HG02870 (cell line): ENCODE measurements around the gene TRIB2.

Experiments
- ATAC-seq: cut with Tn5 transposase; IDR thresholded peaks from one replicate; pipeline ENCODE4 v1.9.1; 2021; ENCODE audit warnings: mild to moderate bottlenecking, moderate library complexity; ENCODE audit not compliant: unreplicated experiment

The TRIB2 gene

GRCh38 chr2:12697617-12698016 is 19.1 kb upstream of the TRIB2 start:
- ATAC-seq, result no peak

- ATAC-seq, result no peak
Measured at GRCh38 chr2:12700989-12701388, 15.7 kb upstream of the TRIB2 start.

GRCh38 chr2:12701786-12702167 is 15.0 kb upstream of the TRIB2 start:
- ATAC-seq, result no peak

- no peak for ATAC-seq
Measured at GRCh38 chr2:12702168-12703121, 14.3 kb upstream of the TRIB2 start.

GRCh38 chr2:12704378-12704777 is 12.4 kb upstream of the TRIB2 start:
- no peak for ATAC-seq

- no peak for ATAC-seq
Measured at GRCh38 chr2:12705230-12705629, 11.5 kb upstream of the TRIB2 start.

- no peak for ATAC-seq
Measured at GRCh38 chr2:12705742-12706141, 11.0 kb upstream of the TRIB2 start.

- ATAC-seq, result no peak
Measured at GRCh38 chr2:12708508-12709206, 8.1 kb upstream of the TRIB2 start.

- no peak for ATAC-seq
Measured at GRCh38 chr2:12709207-12709522, 7.6 kb upstream of the TRIB2 start.

- ATAC-seq, result no peak
Measured at GRCh38 chr2:12710301-12710700, 6.4 kb upstream of the TRIB2 start.

GRCh38 chr2:12711339-12711738 is 5.4 kb upstream of the TRIB2 start:
- ATAC-seq, result no peak

- no peak for ATAC-seq
Measured at GRCh38 chr2:12712881-12713280, 3.9 kb upstream of the TRIB2 start.

GRCh38 chr2:12714391-12715221 is 2.1 kb upstream of the TRIB2 start:
- no peak for ATAC-seq

- no peak for ATAC-seq
Measured at GRCh38 chr2:12715258-12716031, 1.3 kb upstream of the TRIB2 start.

- ATAC-seq, result no peak
Measured at GRCh38 chr2:12716032-12716281, 779 bp upstream of the TRIB2 start.

- no peak for ATAC-seq
Measured at GRCh38 chr2:12717191-12718014, 667 bp downstream of the TRIB2 start.

- no peak for ATAC-seq
Measured at GRCh38 chr2:12718015-12718671, 1.4 kb downstream of the TRIB2 start.

GRCh38 chr2:12718711-12719399 is 2.1 kb downstream of the TRIB2 start:
- ATAC-seq, result no peak
